ENCODE data around the gene GRIK4.
A peak's percentile ranks its signal among the peaks of the same experiment; 100 is the strongest.

GRIK4 gene

DNA sequence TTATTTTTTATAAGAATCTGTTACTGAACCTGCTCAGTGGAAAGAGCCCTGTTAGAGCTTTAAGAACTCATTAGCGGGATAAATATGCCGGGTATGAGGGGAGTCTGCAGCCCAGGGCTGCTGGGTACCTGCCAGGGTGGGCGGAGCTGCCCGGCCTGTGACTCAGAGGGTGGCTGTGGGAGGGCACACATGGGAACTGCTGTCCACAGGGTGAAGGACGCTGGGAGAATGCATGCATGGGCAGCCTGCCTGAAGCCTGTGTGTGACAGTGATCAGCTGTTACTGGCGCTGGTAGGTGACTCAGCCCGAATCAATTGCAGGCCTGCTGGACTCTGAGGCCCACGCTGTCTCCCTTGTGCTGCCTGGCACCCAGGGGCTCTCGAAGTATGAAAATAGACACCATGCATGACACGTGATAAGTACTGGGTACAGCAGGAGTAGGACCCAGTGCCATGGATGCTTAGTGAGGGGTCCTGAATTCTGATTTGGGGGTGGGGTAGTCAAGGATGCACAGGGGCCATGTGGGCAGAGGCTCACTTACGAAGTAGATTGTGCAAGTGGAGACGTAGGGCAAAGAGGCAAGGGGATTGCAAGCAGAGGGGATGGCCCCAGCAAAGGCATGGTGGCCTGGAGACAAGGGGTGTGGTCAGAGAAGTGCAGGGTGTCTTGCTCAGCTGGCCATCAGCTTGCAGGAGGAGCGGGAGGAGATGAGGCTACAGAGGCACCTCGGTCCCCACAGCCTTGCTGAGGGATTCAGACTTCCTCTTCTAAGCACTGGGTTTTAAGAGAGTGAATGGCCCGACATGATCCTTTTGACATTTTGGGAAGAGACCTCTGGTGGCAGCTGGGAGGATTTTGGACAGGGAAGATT lies 36.5 kb downstream of the GRIK4 start:
- no peak for DNase-seq (ENCODE audit: low read depth in 2 of 2)

DNA sequence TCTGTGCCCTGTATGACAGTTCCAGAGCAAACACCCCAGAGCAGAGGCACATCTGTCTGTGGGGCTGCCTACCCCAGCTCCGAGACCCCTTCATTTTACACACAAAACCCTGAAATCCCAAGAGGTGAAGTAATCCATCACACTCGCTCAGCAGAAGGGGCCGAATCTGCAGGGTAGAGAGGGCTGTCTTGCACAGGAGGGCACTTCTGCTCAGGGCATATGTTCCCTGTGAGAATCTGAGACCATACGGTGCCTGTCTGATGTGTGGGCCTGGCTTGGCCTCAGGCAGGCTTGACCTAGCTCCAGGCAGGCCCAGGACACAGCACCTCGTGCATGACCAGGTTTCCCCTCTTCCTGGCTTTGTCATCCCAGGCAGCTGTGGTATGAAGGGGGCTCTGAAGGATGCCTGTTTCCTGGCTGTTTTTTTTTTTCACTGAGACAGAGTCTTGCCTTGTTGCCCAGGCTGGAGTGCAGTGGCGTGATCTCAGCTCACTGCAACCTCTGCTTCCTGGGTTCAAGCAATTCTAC lies 37.2 kb downstream of the GRIK4 start:
- DNase-seq (ENCODE audit: low read depth in 2 of 2) = no peak

DNA sequence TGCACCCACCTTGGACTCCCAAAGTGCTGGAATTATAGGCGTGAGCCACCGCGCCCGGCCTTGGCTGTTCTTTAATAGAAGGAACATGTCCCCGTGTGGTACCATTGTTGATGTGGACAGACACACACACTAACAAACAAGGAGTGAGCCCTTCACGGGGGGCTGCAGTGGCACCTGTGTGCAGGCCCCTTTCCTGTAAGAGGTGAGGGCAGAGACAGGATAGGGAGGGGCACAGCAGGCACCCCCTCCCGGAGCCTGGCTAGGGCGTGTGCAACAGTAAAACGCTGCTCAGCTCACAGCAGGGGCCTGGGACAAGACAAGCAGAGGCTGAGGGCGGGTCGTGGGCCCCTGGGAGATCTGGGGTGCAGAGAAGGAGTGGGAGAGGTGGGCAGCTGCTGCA lies 37.8 kb downstream of the GRIK4 start:
- no peak for DNase-seq (ENCODE audit: low read depth in 2 of 2)

DNA sequence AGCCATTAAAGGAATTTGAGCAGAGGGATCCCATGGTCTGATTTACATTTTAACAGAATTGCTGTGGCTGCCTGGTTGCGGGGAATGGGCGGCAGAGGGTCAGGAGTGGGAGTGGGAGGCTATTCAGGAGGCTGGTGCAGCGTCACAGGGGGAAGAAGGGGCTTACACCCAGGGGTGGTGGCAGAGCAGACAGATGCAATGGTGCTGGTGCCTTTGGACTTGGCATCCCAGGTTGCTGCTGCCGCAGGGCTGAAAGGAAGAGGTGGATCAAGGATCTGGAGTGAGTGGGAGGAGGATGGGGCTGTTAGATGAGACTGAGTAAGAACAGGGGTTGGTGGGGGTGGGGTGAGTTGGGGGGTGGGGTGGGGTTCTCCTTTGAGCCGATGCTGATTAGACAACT lies 38.5 kb downstream of the GRIK4 start:
- no peak for DNase-seq (ENCODE audit: low read depth in 2 of 2)

DNA sequence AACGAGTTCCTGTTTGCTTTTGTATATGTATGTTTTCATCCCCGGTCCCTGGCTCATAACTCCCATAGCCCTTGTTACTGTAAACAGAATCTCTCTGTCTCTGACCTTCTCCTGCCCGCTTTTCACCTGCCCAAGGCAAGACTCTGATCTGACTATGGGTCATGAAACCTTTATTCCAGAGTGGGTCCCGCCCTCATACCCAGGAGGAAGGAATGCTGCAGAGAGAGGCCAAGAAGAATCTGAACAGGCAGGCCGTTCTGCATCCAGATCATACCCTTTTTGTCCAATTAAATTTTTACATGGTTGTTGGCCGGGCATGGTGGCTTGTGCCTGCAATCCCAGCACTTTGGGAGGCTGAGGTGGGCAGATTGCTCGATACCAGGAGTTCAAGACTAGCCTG lies 39.6 kb downstream of the GRIK4 start:
- no peak for DNase-seq (ENCODE audit: low read depth in 2 of 2)

DNA sequence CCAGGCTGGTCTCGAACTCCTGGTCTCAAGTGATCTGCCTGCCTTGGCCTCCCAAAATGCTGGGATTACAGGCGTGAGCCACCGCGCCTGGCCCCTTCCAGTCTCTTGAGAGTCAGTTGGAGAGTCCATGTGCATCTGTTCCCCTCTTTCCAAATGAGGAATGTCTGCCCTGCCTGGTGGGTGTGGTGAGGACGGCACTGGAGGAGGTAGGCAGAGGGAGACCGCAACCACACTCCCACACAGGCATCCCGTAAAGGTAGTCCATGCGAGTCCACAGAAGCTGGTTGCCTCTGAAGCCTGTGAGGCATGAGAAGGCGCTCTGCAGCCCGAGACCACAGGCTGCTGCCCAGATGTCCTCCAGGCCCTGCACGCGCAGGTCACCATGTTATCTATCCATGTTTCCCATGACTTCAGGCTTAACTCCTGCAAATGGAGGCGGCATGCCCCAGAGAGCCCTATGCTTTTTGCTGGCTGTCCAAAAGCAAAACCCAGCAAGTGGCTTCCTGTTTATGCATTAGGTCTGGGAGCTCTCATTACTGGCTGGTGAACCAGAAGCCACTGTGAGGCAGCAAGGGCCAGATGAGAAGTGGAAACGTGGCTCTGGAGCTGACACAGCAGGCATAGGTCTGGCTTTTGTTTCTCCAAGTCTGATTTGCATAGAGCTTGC lies 43.4 kb downstream of the GRIK4 start:
- DNase-seq (ENCODE audit: low read depth in 2 of 2) = no peak

DNA sequence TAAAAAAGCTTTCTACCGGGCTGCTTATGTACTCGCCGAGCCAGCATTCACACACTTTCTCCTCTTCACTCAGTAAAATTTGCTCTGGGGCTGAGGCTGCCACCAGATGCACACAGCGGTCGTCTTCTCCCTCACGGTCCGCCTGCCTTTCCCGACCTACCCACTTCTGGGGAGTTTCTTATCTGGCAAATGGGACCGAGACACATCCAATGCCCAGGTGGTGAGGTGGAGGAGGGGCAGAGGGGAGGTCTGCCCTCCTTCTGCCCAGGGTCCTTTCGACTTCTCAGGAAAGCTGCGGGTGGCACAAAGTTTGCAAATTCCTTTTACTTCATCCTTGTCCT lies 43.9 kb downstream of the GRIK4 start:
- no peak for DNase-seq (ENCODE audit: low read depth in 2 of 2)

DNA sequence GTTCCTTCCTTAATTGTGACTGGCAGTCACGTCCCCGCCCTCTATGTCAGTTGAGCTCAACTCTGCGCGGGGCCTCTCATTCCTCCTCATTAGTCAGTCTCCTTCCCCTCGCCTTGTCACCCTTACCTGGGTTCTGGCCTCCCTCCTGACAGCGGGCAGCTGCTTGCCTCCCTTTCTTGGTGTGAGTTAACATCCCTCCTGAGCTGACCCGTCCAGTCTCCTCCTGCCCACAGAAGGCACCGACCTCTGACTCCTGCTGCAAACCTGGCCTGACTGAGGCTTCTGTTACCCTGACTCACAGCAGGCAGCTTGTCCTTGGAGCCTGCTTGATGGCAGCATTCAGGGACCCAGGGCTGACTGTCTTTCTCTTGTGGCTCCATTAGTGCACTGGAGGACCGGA lies 45.2 kb downstream of the GRIK4 start:
- no peak for DNase-seq (ENCODE audit: low read depth in 2 of 2)

DNA sequence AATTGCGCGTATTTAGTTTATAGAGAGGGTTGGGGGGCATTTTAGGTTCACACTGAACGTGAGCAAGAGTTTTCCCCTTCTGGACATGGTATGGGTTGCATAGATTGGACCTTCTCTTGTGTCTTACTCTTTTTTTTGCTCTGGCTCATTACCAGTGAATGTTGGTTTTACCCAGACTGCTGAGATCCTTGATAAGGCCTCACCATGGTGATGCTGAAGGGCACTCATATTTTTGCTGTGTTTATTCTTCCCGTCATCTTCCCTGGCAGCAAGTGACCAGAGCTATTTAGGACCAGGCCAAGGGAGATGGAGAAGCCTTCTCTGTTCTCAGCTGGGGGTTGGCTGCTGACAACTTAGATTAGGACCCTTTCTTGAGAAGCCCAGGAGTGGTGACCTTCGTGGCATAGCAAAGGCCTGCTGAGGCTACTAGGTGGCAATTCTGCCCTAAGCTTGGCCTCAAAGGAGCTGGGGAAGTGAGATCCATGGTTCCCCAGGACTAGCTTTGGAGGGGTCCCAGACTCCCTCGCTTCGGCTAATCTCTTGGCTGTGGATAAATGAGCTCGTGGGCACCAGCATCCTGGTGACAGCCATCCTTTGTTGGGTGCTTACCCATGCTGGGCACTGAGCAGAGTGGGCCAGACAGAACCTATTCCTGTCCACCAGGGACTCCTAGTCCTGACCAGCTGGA lies 47.3 kb downstream of the GRIK4 start:
- no peak for DNase-seq (ENCODE audit: low read depth in 2 of 2)

DNA sequence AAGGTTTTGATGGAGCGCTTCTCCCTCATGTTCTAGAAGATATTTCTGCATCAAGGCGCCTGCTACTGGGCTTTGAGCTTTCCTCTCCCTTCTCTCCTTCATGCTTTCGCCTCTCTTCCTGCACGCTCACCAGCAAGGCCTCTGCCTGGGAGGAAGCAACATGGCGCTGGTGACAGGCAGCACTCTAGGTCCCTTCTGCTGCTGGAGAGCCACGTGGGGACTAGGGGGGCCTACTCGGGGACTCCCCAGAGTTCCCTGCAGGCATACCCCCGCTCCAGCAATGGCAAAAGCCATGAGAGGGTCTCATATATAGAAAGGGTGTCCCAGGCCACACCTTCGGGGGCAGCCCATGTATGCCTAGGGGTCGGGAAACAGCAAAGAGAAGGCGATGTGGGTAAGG lies 49.7 kb downstream of the GRIK4 start:
- DNase-seq (ENCODE audit: low read depth in 2 of 2) = no peak

DNA sequence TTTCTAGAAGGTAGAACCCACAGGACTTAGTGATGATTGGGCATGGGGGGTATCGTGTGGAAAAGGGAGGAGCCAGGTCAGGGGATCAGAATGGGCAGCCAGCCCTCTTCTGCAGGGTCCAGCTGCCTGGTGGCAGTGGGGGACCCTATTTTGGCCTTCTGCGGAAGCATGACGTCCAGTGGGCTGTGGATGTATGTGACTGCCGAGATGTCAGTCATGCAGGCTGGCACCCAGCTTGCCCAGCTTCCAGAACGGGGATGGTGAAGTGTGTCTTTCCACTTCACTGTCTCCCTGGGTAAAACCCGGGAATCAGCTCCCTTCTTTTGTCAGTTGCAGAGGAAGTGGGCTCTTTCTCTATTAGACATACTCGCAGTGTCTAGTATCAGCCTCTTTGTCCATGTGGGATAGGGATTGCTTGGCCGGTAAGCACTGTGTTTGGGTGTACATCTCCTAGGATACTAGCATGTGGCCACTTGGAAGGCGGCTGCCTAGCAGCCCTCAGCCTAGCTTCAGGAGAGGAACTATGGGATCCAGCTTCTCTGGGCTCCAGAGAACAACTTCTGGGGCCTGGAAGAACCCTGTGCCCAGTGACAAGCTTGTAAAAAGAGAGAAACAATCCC lies 51.4 kb downstream of the GRIK4 start:
- no peak for DNase-seq (ENCODE audit: low read depth in 2 of 2)

DNA sequence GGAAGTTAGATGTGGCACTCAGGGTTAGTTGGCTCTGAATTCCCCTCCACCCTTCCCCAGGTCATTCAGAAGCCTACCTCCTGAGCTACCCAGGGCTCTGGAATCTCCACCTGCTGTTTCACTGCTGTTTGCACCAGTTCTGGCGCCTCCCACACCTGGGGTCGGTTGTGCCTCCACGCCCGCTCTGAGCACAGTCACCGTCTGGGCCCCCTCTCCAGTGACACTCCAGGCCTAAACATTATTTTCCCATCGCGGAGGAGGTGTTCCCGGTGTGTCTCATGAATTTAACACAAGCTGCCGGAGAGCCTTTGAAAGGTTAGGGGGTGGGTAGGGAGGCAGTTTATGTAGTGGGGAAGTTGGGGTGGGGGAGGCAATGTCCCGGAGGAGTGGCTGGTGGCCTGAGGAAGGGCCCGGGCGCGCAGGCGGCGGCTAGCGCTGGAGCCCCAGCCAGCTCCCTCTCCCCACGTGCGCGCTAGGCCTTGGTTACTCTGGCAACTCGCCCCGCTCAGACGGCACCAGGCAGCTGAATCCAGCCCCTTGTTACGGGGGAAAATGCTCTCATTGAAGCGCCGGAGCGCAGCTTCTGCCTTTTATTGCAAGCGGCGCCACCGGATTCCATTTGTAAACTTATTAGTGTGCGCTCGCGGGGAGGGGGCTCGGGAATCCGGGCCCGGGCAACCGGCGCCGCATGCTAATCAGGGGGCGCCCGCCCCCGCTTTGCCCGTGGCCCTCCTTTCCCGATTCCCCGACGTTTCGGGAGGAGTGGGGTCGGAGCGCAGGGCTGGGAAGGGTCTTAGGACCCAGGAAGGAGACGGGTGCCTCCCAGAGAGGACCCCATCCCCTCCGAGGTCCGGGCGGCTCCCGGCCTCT lies 52.4 kb downstream of the GRIK4 start:
- DNase-seq (ENCODE audit: low read depth in 2 of 2) = no peak

DNA sequence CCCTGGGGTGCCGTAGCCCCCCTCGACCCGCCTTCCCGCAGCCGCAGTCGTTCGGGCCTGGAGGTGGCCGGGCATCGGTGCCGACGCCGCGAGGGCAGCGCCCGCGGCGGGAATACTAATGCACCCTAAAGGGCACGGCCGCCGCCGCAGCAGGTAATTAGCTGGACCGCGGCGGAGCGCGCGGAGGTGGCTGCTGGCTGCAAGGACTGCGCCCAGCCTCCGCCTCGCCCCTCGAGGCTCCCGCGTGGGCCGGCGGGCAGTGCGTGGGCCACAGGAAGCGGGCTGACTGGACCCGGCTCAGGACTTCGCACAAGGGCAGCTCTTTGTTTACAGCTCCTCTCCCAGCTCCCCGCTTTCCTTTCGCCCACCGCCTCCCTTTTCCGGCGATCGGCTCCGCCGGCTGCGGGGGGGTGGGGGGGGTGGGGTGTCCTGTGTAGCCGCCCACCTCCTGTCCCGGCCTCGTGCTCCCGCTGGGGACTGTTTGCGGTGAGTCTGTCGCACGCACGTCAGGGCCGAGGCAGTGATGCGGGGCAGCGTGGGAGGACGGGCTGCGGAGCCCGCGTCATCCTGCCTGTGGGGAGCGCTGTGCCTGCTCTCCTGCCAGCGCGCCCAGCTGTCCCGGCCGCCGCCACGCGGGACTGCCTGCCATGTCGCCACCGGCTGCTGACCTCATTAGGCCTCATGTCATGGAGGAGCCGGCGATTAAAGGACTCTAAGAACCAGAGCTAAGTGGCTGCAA lies 53.2 kb downstream of the GRIK4 start:
- peak in 1 of 2 donors; percentile 4 for DNase-seq (ENCODE audit: low read depth in 2 of 2)

DNA sequence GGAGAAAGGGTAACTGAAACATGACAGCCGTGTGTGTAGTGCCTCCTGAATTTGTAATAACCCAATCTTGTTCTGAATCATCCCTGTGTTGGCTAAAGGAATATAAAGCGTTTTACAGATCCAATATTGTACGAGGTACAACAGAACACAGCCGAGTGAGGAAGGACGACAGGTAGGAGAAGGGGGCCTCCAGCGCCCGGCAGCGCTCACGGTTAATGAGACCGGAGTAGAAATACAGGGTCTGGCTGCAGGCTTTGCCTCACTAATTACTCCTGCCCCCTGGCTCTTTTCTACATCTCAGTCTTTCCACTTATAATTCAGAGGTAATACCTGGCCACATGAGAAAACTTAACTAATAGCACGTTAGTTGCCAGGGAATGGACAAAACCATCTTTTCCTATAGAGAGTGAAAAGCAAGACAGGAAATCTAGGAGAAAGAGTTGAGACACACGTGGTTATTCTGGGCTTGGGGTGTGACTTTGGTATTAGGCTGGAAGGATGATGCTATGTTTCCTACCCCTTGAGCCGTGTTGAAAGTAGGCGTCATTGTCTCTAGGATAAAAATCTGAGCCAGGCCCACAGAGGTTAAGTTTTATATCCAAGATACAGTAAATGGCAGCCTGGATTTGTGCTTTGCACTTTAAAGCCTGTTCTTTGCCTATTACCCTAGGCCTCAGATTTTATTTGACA lies 54.1 kb downstream of the GRIK4 start:
- DNase-seq (ENCODE audit: low read depth in 2 of 2) = no peak

DNA sequence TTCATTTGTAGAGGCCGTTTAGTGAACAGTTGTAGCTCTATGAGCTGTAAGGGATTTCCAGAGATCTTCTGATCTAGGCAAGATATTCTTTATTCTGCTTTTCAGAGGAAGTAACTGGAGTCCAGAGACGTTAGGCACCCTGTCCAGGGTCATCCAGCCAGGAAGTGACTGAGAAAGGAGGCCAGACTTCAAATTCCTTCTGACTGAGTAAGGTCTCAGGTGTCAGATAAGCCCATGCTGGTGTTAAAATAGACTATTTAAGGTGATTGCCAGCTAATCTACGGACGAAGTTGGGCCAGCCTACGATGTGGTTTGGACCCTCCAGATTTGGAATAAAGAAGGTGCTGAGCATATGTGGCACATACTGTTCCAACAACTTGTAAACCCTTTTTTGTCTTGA lies 54.6 kb downstream of the GRIK4 start:
- no peak for DNase-seq (ENCODE audit: low read depth in 2 of 2)

DNA sequence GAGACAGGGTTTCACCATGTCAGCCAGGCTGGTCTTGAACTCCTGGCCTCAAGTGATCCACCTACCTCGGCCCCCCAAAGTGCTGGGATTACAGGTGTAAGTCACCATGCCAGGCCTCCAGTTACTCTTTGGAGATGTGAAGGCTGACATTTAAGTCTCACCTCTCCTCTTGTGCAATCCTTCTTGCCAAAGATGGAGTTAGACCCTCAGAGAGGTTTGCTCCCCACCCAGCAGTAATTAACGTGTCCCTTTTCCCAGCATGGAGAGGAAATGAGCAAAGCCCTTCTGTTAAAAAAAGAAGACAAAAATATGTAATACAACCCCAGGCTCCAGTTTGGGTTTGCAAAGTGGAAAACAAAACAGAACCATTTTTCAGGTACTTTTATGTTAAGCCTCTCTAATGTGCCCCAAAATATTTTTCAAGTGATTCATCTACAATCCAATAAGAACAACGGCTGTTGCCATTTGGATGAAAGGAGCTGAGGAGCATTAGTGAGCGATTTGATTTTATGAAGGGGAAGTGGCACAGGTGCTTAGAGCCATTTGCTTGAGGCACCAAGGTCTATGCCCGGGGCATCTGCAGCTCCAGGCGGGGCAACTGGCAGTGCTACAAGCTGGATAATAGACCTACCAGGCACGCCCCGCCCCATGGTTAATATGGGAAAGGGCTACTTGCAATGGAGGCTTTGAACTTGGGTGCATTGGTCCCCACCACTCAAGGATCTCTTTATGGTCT lies 57.2 kb downstream of the GRIK4 start:
- no peak for DNase-seq (ENCODE audit: low read depth in 2 of 2)

DNA sequence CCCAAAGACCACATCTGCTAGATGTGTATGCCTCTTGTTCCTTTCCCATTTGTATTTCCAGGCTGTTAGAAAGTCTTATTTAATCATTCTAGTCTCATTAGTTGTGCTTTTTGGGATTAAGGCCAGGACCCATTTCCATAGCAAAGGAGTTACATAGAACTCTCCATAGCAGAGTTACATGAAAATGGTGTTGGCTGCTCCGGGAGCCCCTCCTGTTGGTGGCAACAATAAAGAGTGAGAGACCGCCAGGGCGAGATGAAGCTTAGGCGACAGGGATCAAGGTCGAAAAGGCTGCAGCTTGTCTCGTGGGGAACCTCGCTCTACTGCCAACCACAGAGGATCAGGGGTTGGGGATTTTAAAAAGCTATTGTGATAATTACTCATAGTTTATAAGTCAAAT lies 58.3 kb downstream of the GRIK4 start:
- DNase-seq (ENCODE audit: low read depth in 2 of 2) = no peak

DNA sequence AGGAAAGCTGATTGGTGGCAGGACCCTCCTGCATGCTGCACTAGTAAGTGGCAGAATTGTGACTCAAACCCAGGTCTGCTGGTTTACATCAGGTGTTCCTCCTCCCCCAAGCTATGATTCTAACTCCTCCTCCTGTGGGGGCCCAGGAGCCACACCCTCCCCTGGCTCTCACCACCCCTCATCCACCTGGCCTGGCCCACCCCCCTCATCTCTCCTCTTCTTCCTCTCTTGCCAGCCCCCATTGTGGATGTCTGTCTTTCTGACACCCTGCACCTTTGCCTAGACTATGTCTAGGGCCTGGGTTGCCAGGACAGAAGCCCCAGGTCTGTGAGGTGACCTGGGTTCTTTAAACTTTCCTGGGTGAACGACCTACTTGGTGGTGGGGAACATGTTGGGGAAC lies 59.9 kb downstream of the GRIK4 start:
- no peak for DNase-seq (ENCODE audit: low read depth in 2 of 2)

DNA sequence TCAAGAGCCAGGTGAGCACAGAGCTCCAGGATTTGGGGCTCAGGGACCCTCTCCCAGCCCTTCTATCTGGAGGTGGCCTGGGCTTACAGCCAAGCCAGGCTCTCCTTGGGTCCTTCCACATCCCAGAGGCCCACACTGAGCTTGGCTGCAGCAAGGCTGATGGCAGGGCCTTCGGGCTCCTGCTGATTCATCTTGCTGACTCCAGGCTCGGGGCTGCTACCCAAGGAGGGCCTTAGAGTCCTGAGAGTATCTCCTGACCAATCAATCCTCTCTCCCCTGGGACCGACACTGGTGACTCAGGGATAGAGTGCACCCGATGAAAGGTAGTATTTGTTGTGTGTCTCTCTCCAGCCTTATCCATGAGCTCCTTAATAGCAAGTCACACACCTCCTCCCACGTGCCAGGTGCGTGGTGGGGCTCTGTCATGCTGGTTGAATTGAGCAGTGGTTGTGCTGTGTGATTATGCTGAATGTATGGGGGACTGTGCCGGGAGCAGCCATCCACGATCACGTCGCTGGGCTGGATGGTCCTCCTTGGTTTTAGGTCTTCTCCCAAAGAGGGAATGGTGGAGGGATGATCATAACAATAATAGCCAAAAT lies 62.3 kb downstream of the GRIK4 start:
- no peak for DNase-seq (ENCODE audit: low read depth in 2 of 2)

Measured in stimulated activated CD8-positive, alpha-beta memory T cell treated with anti-CD3 and anti-CD28 coated beads, Interleukin-15, amount 100 ng/mL, for 4 hours (primary cell).